Kidney (tissue), 14 donors: ENCODE results near the gene PLPPR2. TPM values are rescaled to one million over a fixed set of nuclear protein-coding genes. Genes with fewer than 3 reads are reported as not detected.
"Not testable (repeated sequence)": the region's sequence is repeated elsewhere in the genome, so short reads cannot be mapped to it uniquely, and the experiment has no call there.

ENCODE experiments used
- DNase-seq, 5 donors: peaks; one replicate each; pipeline ENCODE4 v3.0.0-alpha.2; 2013 to 2020
- FAIRE-seq: peaks from 2 replicates; lab custom pipeline; 2012; peaks lifted over from hg19 to GRCh38; lab: Jason Lieb, UNC
- H3K27ac ChIP-seq, 2 donors: one replicate each; pipeline ENCODE4 v1.7.0; 2013; ENCODE audit warnings: low read depth in 2 of 2, low read length in 2 of 2, inconsistent platforms in 1 of 2
- H3K27me3 ChIP-seq: one replicate; pipeline ENCODE4 v1.7.1; 2013; ENCODE audit warnings: low read length, inconsistent platforms; ENCODE audit not compliant: control insufficient read depth, insufficient read depth
- H3K36me3 ChIP-seq, 3 donors: one replicate each; pipeline versions ENCODE4 v1.7.0 to v1.7.1; 2013; ENCODE audit warnings: low read length in 3 of 3, control low read depth in 1 of 3, inconsistent platforms in 1 of 3; ENCODE audit not compliant: insufficient read depth in 3 of 3, control insufficient read depth in 2 of 3
- H3K4me1 ChIP-seq, 3 donors: one replicate each; pipeline versions ENCODE4 v1.7.0 to v1.7.1; 2013; ENCODE audit warnings: low read length in 3 of 3, inconsistent platforms in 1 of 3, low read depth in 1 of 3; ENCODE audit not compliant: control insufficient read depth in 2 of 3, insufficient read depth in 2 of 3
- H3K4me3 ChIP-seq, 3 donors: one replicate each; pipeline versions ENCODE4 v1.7.0 to v1.8.1; 2013; ENCODE audit warnings: low read length in 3 of 3, control low read depth in 1 of 3, inconsistent platforms in 1 of 3
- H3K9ac ChIP-seq, 3 donors: one replicate each; pipeline versions ENCODE4 v1.7.0 to v1.7.1; 2013; ENCODE audit warnings: low read length in 3 of 3, control low read depth in 1 of 3, inconsistent platforms in 1 of 3
- H3K9me3 ChIP-seq, 3 donors: one replicate each; pipeline versions ENCODE4 v1.7.0 to v1.7.1; 2013; ENCODE audit warnings: low read length in 3 of 3, control low read depth in 1 of 3, inconsistent platforms in 1 of 3; ENCODE audit not compliant: control insufficient read depth in 2 of 3, insufficient read depth in 1 of 3
- CTCF ChIP-seq: IDR thresholded peaks from 3 replicates; pipeline ENCODE4 v1.5.1; 2012; ENCODE audit warnings: mild to moderate bottlenecking, moderate library complexity, borderline replicate concordance; ENCODE audit not compliant: insufficient read depth; ENCODE audit errors: extremely low read depth
- intact Hi-C: fragments of 100-400 bp; cut with DNase I; formaldehyde crosslinking; loops from one replicate; pipeline ENCODE4 v1.11.1; 2022
- polyA plus RNA-seq: library from polyadenylated mRNA; stranded (reverse); fragments of 350-450 nt; fragmentation: Illumina TruSeq; extraction: RNeasy Lipid Tissue Mini Kit (QIAGEN cat#74804); gene quantifications from one replicate; pipeline ENCODE4 v1.2.3, GENCODE V29; 2014; ENCODE audit warnings: low read depth, low replicate concordance; ENCODE audit not compliant: insufficient read depth
- total RNA-seq: library from RNA; stranded (reverse); fragmentation: NEBNext Ultra II Directional; extraction: Animal tissue kit (Norgen Biotek cat#: 25700); gene quantifications from one replicate; pipeline ENCODE4 v1.2.1, GENCODE V29; 2021
- donor health status: control.
- donor health status: control.
- donor health status: control.
- donor health status: control.
- donor health status: control.
- donor health status: DM: yes; HTN: yes; CAD: no.
- donor health status: Normal renal cell carcinoma (clear cell type).

PLPPR2 gene
- total and polyA plus RNA-seq, 2 donors from 2014 or later: 11.7 to 22.5 TPM

GRCh38 chr19:11330127-11330526, 25.1 kb upstream of the PLPPR2 start:
- H3K9ac ChIP-seq: no peak overlapping the region
- no peak overlapping the region for H3K27ac ChIP-seq
- H3K9me3 ChIP-seq: no peaks in the 10 kb centered on the region
- no peak for TF ChIP-seq CTCF
- no peaks in the 10 kb centered on the region for H3K4me1 ChIP-seq
- DNase-seq: no peak
- H3K4me3 ChIP-seq: no peak overlapping the region
- no peak for FAIRE-seq
- peaks cover 1 to 4% (median 2%) of the 10 kb centered on the region in 3 donors for H3K36me3 ChIP-seq
- no peaks in the 10 kb centered on the region for H3K27me3 ChIP-seq
- intact Hi-C loops: no loop called here

GRCh38 chr19:11331502-11331901, 23.7 kb upstream of the PLPPR2 start:
- Histone ChIP-seq H3K9me3 (no peaks in the 10 kb centered on the region), H3K27me3 (no peaks in the 10 kb centered on the region), H3K9ac (no peak overlapping the region), H3K27ac (no peak overlapping the region), H3K4me1 (no peaks in the 10 kb centered on the region), H3K36me3 (peaks cover 4 to 7% (median 4%) of the 10 kb centered on the region in 3 donors), H3K4me3 (no peak overlapping the region)
- no peak for TF ChIP-seq CTCF
- FAIRE-seq (no peak), DNase-seq (no peak)
- intact Hi-C loops: no loop called here

GRCh38 chr19:11332822-11333221, 22.4 kb upstream of the PLPPR2 start:
- intact Hi-C loops: no loop called here
- Histone ChIP-seq H3K27ac (no peak overlapping the region), H3K4me1 (no peaks in the 10 kb centered on the region), H3K36me3 (peaks cover 4 to 7% (median 4%) of the 10 kb centered on the region in 3 donors), H3K9me3 (no peaks in the 10 kb centered on the region), H3K9ac (no peak overlapping the region), H3K4me3 (no peak overlapping the region), H3K27me3 (no peaks in the 10 kb centered on the region)
- DNase-seq: no peak
- FAIRE-seq: no peak
- TF ChIP-seq CTCF: no peak

- H3K4me3 ChIP-seq, DNase-seq, H3K9me3 ChIP-seq, FAIRE-seq, intact Hi-C loops, H3K27ac ChIP-seq, H3K4me1 ChIP-seq, H3K27me3 ChIP-seq, H3K36me3 ChIP-seq, H3K9ac ChIP-seq: not testable (repeated sequence)
These were observed 21.4 kb upstream of the PLPPR2 start for GRCh38 chr19:11333838-11334237.
